HEK293 (cell line): ENCODE measurements around the gene ARHGDIA.
A peak's percentile ranks its signal among the peaks of the same experiment; 100 is the strongest.

ENCODE experiments used
- GLIS2 ChIP-seq: fragments of 450-650 bp; formaldehyde crosslinking; IDR thresholded peaks from 2 replicates; pipeline ENCODE4 v1.5.1; 2016; ENCODE audit warnings: missing biosample characterization, missing genetic modification characterization
- HOXD13 ChIP-seq: sonication (generic); formaldehyde crosslinking; IDR thresholded peaks from 2 replicates; pipeline ENCODE4 v1.8.0; 2022; ENCODE audit warnings: missing genetic modification reagents, borderline replicate concordance
- KLF8 ChIP-seq: fragments of 450-650 bp; formaldehyde crosslinking; IDR thresholded peaks from 2 replicates; pipeline ENCODE4 v1.5.1; 2016; ENCODE audit warnings: missing biosample characterization, missing genetic modification characterization
- SP3 ChIP-seq: fragments of 450-650 bp; formaldehyde crosslinking; IDR thresholded peaks from 2 replicates; pipeline ENCODE4 v1.5.1; 2016; ENCODE audit warnings: missing biosample characterization, missing genetic modification characterization
- YY2 ChIP-seq: fragments of 450-650 bp; formaldehyde crosslinking; IDR thresholded peaks from 2 replicates; pipeline ENCODE4 v1.5.1; 2016; ENCODE audit warnings: missing biosample characterization, missing genetic modification characterization
- ZBTB1 ChIP-seq: fragments of 450-650 bp; formaldehyde crosslinking; IDR thresholded peaks from 2 replicates; pipeline ENCODE4 v1.5.1; 2016; ENCODE audit warnings: missing biosample characterization, missing genetic modification characterization
- ZBTB48 ChIP-seq: fragments of 450-650 bp; formaldehyde crosslinking; IDR thresholded peaks from 2 replicates; pipeline ENCODE4 v1.5.1; 2016; ENCODE audit warnings: missing biosample characterization, missing genetic modification characterization
- ZNF121 ChIP-seq: fragments of 450-650 bp; formaldehyde crosslinking; IDR thresholded peaks from 2 replicates; pipeline ENCODE4 v1.5.1; 2016; ENCODE audit warnings: missing biosample characterization, missing genetic modification characterization
- ZNF138 ChIP-seq: fragments of 450-650 bp; formaldehyde crosslinking; IDR thresholded peaks from 2 replicates; pipeline ENCODE4 v1.5.1; 2016; ENCODE audit warnings: missing biosample characterization, missing genetic modification characterization, borderline replicate concordance
- ZNF157 ChIP-seq: fragments of 450-650 bp; formaldehyde crosslinking; IDR thresholded peaks from 2 replicates; pipeline ENCODE4 v1.5.1; 2016; ENCODE audit warnings: missing biosample characterization, missing genetic modification characterization
- ZNF184 ChIP-seq: fragments of 450-650 bp; IDR thresholded peaks from 2 replicates; pipeline ENCODE4 v1.5.1; 2018; ENCODE audit warnings: missing biosample characterization, mild to moderate bottlenecking, missing genetic modification characterization
- ZNF19 ChIP-seq: fragments of 450-650 bp; formaldehyde crosslinking; IDR thresholded peaks from 2 replicates; pipeline ENCODE4; 2016; ENCODE audit warnings: missing biosample characterization, missing genetic modification characterization, low read depth
- ZNF24 ChIP-seq: fragments of 450-650 bp; formaldehyde crosslinking; IDR thresholded peaks from 2 replicates; pipeline ENCODE4 v1.5.1; 2016; ENCODE audit warnings: missing biosample characterization, missing genetic modification characterization
- ZNF324 ChIP-seq: fragments of 450-650 bp; formaldehyde crosslinking; IDR thresholded peaks from 2 replicates; pipeline ENCODE4 v1.5.1; 2016; ENCODE audit warnings: missing biosample characterization, missing genetic modification characterization
- ZNF354C ChIP-seq: fragments of 450-650 bp; formaldehyde crosslinking; IDR thresholded peaks from 2 replicates; pipeline ENCODE4 v1.5.1; 2016; ENCODE audit warnings: missing biosample characterization, missing genetic modification characterization, low read depth, borderline replicate concordance
- ZNF391 ChIP-seq: fragments of 450-650 bp; formaldehyde crosslinking; IDR thresholded peaks from 2 replicates; pipeline ENCODE4 v1.5.1; 2016; ENCODE audit warnings: low read depth, missing biosample characterization, missing genetic modification characterization, borderline replicate concordance
- ZNF514 ChIP-seq: fragments of 450-650 bp; formaldehyde crosslinking; IDR thresholded peaks from 2 replicates; pipeline ENCODE4 v1.5.1; 2016; ENCODE audit warnings: missing biosample characterization, missing genetic modification characterization
- ZNF670 ChIP-seq: fragments of 450-650 bp; formaldehyde crosslinking; IDR thresholded peaks from 2 replicates; pipeline ENCODE4 v1.5.1; 2016; ENCODE audit warnings: missing biosample characterization, missing genetic modification characterization, low read depth
- ZNF777 ChIP-seq: fragments of 450-650 bp; formaldehyde crosslinking; IDR thresholded peaks from 2 replicates; pipeline ENCODE4 v1.5.1; 2017; ENCODE audit warnings: missing biosample characterization, missing genetic modification characterization, borderline replicate concordance
- ZNF785 ChIP-seq: fragments of 450-650 bp; formaldehyde crosslinking; IDR thresholded peaks from 2 replicates; pipeline ENCODE4 v1.5.1; 2016; ENCODE audit warnings: missing biosample characterization, missing genetic modification characterization
- ZNF791 ChIP-seq: fragments of 450-650 bp; formaldehyde crosslinking; IDR thresholded peaks from 2 replicates; pipeline ENCODE4 v1.5.1; 2016; ENCODE audit warnings: missing biosample characterization, missing genetic modification characterization
- ZNF837 ChIP-seq: fragments of 450-650 bp; formaldehyde crosslinking; IDR thresholded peaks from 2 replicates; pipeline ENCODE4 v1.5.1; 2016; ENCODE audit warnings: missing biosample characterization, missing genetic modification characterization
- ZNF843 ChIP-seq: fragments of 450-650 bp; formaldehyde crosslinking; IDR thresholded peaks from 2 replicates; pipeline ENCODE4 v1.5.1; 2016; ENCODE audit warnings: missing biosample characterization, missing genetic modification characterization
- ZSCAN16 ChIP-seq: fragments of 450-650 bp; formaldehyde crosslinking; IDR thresholded peaks from 2 replicates; pipeline ENCODE4 v1.5.1; 2016; ENCODE audit warnings: missing biosample characterization, missing genetic modification characterization
- TF ChIP-seq, protein P1 (sequence below): fragments of 450-650 bp; formaldehyde crosslinking; IDR thresholded peaks from 2 replicates; pipeline ENCODE4 v1.5.1; 2016; ENCODE audit warnings: missing biosample characterization, missing genetic modification characterization, borderline replicate concordance
- TF ChIP-seq, protein P2 (sequence below): fragments of 450-650 bp; formaldehyde crosslinking; IDR thresholded peaks from 2 replicates; pipeline ENCODE4 v1.5.1; 2017; ENCODE audit warnings: missing biosample characterization, missing genetic modification characterization
- TF ChIP-seq, protein P3 (sequence below): fragments of 450-650 bp; formaldehyde crosslinking; IDR thresholded peaks from 2 replicates; pipeline ENCODE4 v1.5.1; 2016; ENCODE audit warnings: missing biosample characterization, missing genetic modification characterization
- TF ChIP-seq, protein P4 (sequence below): fragments of 450-650 bp; formaldehyde crosslinking; IDR thresholded peaks from 2 replicates; pipeline ENCODE4 v1.5.1; 2016; ENCODE audit warnings: missing biosample characterization, missing genetic modification characterization
- TF ChIP-seq, protein P5 (sequence below): fragments of 450-650 bp; formaldehyde crosslinking; IDR thresholded peaks from 2 replicates; pipeline ENCODE4; 2016; ENCODE audit warnings: missing biosample characterization, missing genetic modification characterization

The ARHGDIA gene

DNA sequence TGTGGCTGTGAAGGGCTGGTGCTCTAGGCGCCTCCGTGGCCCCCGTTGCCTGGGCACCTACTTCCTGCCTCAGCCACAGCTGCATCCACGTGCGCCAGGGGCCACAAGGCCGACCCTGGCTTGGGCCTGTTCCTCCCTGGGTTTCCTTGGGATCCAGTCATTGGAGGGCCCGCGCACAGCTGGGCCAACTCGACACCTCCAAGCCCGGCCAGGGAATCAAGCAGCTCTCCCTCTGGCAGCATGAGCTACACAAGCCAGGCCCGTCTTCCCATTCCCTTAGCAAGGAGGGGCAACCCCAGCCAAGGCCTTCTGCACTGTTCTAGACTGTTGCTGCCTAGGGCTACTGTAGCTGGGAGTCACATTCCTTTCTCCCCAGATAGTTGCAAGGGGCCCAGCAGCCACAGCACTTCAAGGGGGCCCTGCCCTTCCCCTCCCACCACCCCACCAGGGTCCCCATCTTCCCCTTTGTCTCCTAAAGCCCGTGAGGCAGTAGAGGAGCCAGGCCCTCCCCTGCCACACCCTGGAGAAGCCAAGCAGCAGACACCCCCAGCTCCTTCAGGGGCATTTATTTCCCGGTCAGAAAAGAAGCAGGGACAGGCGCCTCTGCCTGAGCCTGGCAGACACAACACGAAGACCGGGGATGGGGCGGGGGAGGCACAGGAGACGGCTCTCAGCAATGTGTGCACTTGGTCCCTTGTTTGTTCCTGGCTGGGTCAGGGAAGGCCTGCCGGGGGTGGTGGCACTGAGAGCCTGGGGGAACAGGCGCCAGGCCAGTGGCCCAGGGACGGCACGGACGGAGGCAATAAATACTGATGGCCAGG is 3.8 kb downstream of the ARHGDIA start (continued):
- TF ChIP-seq, protein P1, sequence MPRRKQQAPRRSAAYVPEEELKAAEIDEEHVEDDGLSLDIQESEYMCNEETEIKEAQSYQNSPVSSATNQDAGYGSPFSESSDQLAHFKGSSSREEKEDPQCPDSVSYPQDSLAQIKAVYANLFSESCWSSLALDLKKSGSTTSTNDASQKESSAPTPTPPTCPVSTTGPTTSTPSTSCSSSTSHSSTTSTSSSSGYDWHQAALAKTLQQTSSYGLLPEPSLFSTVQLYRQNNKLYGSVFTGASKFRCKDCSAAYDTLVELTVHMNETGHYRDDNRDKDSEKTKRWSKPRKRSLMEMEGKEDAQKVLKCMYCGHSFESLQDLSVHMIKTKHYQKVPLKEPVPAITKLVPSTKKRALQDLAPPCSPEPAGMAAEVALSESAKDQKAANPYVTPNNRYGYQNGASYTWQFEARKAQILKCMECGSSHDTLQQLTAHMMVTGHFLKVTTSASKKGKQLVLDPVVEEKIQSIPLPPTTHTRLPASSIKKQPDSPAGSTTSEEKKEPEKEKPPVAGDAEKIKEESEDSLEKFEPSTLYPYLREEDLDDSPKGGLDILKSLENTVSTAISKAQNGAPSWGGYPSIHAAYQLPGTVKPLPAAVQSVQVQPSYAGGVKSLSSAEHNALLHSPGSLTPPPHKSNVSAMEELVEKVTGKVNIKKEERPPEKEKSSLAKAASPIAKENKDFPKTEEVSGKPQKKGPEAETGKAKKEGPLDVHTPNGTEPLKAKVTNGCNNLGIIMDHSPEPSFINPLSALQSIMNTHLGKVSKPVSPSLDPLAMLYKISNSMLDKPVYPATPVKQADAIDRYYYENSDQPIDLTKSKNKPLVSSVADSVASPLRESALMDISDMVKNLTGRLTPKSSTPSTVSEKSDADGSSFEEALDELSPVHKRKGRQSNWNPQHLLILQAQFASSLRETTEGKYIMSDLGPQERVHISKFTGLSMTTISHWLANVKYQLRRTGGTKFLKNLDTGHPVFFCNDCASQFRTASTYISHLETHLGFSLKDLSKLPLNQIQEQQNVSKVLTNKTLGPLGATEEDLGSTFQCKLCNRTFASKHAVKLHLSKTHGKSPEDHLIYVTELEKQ (tag by site-specific recombination) = peak; percentile 13; the same call in 1 of the 2 replicates
- TF ChIP-seq ZNF837 (tag by site-specific recombination) = no peak
- TF ChIP-seq, protein P2, sequence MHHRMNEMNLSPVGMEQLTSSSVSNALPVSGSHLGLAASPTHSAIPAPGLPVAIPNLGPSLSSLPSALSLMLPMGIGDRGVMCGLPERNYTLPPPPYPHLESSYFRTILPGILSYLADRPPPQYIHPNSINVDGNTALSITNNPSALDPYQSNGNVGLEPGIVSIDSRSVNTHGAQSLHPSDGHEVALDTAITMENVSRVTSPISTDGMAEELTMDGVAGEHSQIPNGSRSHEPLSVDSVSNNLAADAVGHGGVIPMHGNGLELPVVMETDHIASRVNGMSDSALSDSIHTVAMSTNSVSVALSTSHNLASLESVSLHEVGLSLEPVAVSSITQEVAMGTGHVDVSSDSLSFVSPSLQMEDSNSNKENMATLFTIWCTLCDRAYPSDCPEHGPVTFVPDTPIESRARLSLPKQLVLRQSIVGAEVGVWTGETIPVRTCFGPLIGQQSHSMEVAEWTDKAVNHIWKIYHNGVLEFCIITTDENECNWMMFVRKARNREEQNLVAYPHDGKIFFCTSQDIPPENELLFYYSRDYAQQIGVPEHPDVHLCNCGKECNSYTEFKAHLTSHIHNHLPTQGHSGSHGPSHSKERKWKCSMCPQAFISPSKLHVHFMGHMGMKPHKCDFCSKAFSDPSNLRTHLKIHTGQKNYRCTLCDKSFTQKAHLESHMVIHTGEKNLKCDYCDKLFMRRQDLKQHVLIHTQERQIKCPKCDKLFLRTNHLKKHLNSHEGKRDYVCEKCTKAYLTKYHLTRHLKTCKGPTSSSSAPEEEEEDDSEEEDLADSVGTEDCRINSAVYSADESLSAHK (tag by site-specific recombination) = peak; percentile 48; the same call in 1 of the 2 replicates
- no peak for TF ChIP-seq ZNF391
- TF ChIP-seq ZNF843 (tag by site-specific recombination) = no peak; the same call in none of the 2 replicates
- TF ChIP-seq ZNF19 = no peak
- TF ChIP-seq GLIS2 (tag by site-specific recombination) = peak; percentile 83
- no peak for TF ChIP-seq HOXD13 (CRISPR knock-in tag)
- TF ChIP-seq ZNF324 (tag by site-specific recombination) = no peak
- no peak for TF ChIP-seq SP3 (tag by site-specific recombination)
- TF ChIP-seq ZNF514 = no peak
- TF ChIP-seq, protein P3, sequence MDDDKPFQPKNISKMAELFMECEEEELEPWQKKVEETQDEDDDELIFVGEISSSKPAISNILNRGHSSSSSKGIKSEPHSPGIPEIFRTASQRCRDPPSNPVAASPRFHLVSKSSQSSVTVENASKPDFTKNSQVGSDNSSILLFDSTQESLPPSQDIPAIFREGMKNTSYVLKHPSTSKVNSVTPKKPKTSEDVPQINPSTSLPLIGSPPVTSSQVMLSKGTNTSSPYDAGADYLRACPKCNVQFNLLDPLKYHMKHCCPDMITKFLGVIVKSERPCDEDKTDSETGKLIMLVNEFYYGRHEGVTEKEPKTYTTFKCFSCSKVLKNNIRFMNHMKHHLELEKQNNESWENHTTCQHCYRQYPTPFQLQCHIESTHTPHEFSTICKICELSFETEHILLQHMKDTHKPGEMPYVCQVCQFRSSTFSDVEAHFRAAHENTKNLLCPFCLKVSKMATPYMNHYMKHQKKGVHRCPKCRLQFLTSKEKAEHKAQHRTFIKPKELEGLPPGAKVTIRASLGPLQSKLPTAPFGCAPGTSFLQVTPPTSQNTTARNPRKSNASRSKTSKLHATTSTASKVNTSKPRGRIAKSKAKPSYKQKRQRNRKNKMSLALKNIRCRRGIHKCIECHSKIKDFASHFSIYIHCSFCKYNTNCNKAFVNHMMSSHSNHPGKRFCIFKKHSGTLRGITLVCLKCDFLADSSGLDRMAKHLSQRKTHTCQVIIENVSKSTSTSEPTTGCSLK (tag by site-specific recombination) = no peak
- TF ChIP-seq ZNF785 = no peak
- TF ChIP-seq ZNF184 (tag by site-specific recombination) = no peak
- peak; percentile 86 for TF ChIP-seq ZBTB48 (tag by site-specific recombination)
- TF ChIP-seq ZBTB1 (tag by site-specific recombination) = no peak
- no peak for TF ChIP-seq ZNF157
- TF ChIP-seq, protein P4, sequence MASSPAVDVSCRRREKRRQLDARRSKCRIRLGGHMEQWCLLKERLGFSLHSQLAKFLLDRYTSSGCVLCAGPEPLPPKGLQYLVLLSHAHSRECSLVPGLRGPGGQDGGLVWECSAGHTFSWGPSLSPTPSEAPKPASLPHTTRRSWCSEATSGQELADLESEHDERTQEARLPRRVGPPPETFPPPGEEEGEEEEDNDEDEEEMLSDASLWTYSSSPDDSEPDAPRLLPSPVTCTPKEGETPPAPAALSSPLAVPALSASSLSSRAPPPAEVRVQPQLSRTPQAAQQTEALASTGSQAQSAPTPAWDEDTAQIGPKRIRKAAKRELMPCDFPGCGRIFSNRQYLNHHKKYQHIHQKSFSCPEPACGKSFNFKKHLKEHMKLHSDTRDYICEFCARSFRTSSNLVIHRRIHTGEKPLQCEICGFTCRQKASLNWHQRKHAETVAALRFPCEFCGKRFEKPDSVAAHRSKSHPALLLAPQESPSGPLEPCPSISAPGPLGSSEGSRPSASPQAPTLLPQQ = 0 out of 2 replicates have a peak, but pooled peaks have one; percentile 25
- TF ChIP-seq ZNF670 (tag by site-specific recombination) = no peak
- TF ChIP-seq KLF8 = peak; percentile 79; the same call in 1 of the 2 replicates
- no peak for TF ChIP-seq ZNF354C
- no peak for TF ChIP-seq ZNF777
- no peak for TF ChIP-seq ZSCAN16 (tag by site-specific recombination)
- TF ChIP-seq, protein P5, sequence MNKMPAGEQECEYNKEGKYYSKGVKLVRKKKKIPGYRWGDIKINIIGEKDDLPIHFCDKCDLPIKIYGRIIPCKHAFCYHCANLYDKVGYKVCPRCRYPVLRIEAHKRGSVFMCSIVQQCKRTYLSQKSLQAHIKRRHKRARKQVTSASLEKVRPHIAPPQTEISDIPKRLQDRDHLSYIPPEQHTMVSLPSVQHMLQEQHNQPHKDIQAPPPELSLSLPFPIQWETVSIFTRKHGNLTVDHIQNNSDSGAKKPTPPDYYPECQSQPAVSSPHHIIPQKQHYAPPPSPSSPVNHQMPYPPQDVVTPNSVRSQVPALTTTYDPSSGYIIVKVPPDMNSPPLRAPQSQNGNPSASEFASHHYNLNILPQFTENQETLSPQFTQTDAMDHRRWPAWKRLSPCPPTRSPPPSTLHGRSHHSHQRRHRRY (tag by site-specific recombination) = no peak
- no peak for TF ChIP-seq YY2 (tag by site-specific recombination)
- no peak for TF ChIP-seq ZNF138 (tag by site-specific recombination)
- 0 out of 2 replicates have a peak, but pooled peaks have one; percentile 49 for TF ChIP-seq ZNF121 (tag by site-specific recombination)
- no peak for TF ChIP-seq ZNF24 (tag by site-specific recombination)
- TF ChIP-seq ZNF791 (tag by site-specific recombination) = no peak
